ENCODE measurements around the gene PARM1.

PARM1 gene

GRCh38 chr4:75035321-75035720, 102.4 kb downstream of the PARM1 start:
- DNase-seq, result no peak

- DNase-seq, result no peak
These were observed 103.3 kb downstream of the PARM1 start for GRCh38 chr4:75036046-75036830.

GRCh38 chr4:75037252-75037651, 104.3 kb downstream of the PARM1 start:
- no peak for DNase-seq

- no peak for DNase-seq
These were observed 105.5 kb downstream of the PARM1 start for GRCh38 chr4:75038376-75038775.

- DNase-seq, result no peak
These were observed 107.8 kb downstream of the PARM1 start for GRCh38 chr4:75040703-75041102.

GRCh38 chr4:75042601-75043208, 109.8 kb downstream of the PARM1 start:
- DNase-seq, result no peak

GRCh38 chr4:75046226-75046625, 113.3 kb downstream of the PARM1 start:
- no peak for DNase-seq

GRCh38 chr4:75046641-75047040, 113.7 kb downstream of the PARM1 start:
- DNase-seq, result no peak

GRCh38 chr4:75048208-75048879, 115.4 kb downstream of the PARM1 start:
- DNase-seq, result no peak

- DNase-seq, result no peak
These were observed 118.5 kb downstream of the PARM1 start for GRCh38 chr4:75051431-75051830.

GRCh38 chr4:75053352-75053751, 120.4 kb downstream of the PARM1 start:
- DNase-seq, result no peak

- DNase-seq, result no peak
These were observed 121.2 kb downstream of the PARM1 start for GRCh38 chr4:75054078-75054477.

GRCh38 chr4:75056277-75056676, 123.4 kb downstream of the PARM1 start:
- no peak for DNase-seq

GRCh38 chr4:75057369-75057768, 124.5 kb downstream of the PARM1 start:
- DNase-seq, result no peak

- DNase-seq, result no peak
These were observed 125.6 kb downstream of the PARM1 start for GRCh38 chr4:75058486-75058885.

GRCh38 chr4:75063433-75063832, 130.5 kb downstream of the PARM1 start:
- no peak for DNase-seq

GRCh38 chr4:75065909-75066308, 133.0 kb downstream of the PARM1 start:
- DNase-seq, result no peak

- no peak for DNase-seq
These were observed 136.7 kb downstream of the PARM1 start for GRCh38 chr4:75069493-75070074.

- no peak for DNase-seq
These were observed 138.4 kb downstream of the PARM1 start for GRCh38 chr4:75071317-75071716.

- DNase-seq, result no peak
These were observed 148.0 kb downstream of the PARM1 start for GRCh38 chr4:75080888-75081287.

GRCh38 chr4:75081561-75081960, 148.6 kb downstream of the PARM1 start:
- no peak for DNase-seq

GRCh38 chr4:75087416-75087815, 154.5 kb downstream of the PARM1 start:
- DNase-seq, result no peak

- DNase-seq, result no peak
These were observed 154.9 kb downstream of the PARM1 start for GRCh38 chr4:75087865-75088264.

- DNase-seq, result no peak
These were observed 156.3 kb downstream of the PARM1 start for GRCh38 chr4:75089206-75089605.
